ENCODE measurements around the gene POTEM. TPM values are rescaled to one million over a fixed set of nuclear protein-coding genes. Genes with fewer than 3 reads are reported as not detected.
"Not testable (repeated sequence)": the region's sequence is repeated elsewhere in the genome, so short reads cannot be mapped to it uniquely, and the experiment has no call there.

The POTEM gene
- total and polyA plus RNA-seq, 2 of the 13 experiments (the other 11 are each of a cell fraction or from before 2014, with no cell fraction given): not detected

- POLR2A ChIA-PET; H3K4me2 ChIP-seq (ENCODE audit: low read depth, low read length); H3K27me3 ChIP-seq (ENCODE audit: control insufficient read depth in 1 of 2, insufficient read depth in 2 of 2, low read length in 2 of 2); DNase-seq (ENCODE audit: low spot score); H3K36me3 ChIP-seq (replicated peaks in 1 of 2; ENCODE audit: control insufficient read depth in 1 of 2, insufficient read depth in 2 of 2, low read length in 2 of 2); H3K4me1 ChIP-seq (ENCODE audit: insufficient read depth, low read length); H3K79me2 ChIP-seq (ENCODE audit: insufficient read depth, low read length); in situ Hi-C loops (cut with HindIII; ENCODE audit: extremely low pct_ligation_motif_present, low pct_unique_long_range_greater_than_20kb); CTCF ChIA-PET (ENCODE audit: low intra/inter-chr PET ratio, low total read pairs); intact Hi-C loops (cut with micrococcal nuclease; ENCODE audit: unreplicated experiment); H3K9ac ChIP-seq (ENCODE audit: insufficient read depth, low read depth, low read length); BruUV-seq (replicated peaks); H2AFZ ChIP-seq (ENCODE audit: low read length); H3K9me3 ChIP-seq (ENCODE audit: low read length); H3K4me3 ChIP-seq (replicated peaks in 1 of 3; ENCODE audit: insufficient read depth in 1 of 3, low read depth in 2 of 3, low read length in 3 of 3); H4K20me1 ChIP-seq (ENCODE audit: insufficient read depth, low read length); FAIRE-seq; H3K27ac ChIP-seq (ENCODE audit: extremely low read length, insufficient read depth, low read length): not testable (repeated sequence)
- ATAC-seq: peak; percentile 31
- 0% methylated on average over 1 of the region's 5 CpGs for WGBS (ENCODE audit: low lambda C conversion rate)
Observed at GRCh38 chr14:18921055-18921701, 46.1 kb upstream of the POTEM start.

- H3K79me2 ChIP-seq (ENCODE audit: insufficient read depth, low read length); BruUV-seq (replicated peaks); H3K9ac ChIP-seq (ENCODE audit: insufficient read depth, low read depth, low read length); H4K20me1 ChIP-seq (ENCODE audit: insufficient read depth, low read length); FAIRE-seq; in situ Hi-C loops (cut with HindIII; ENCODE audit: extremely low pct_ligation_motif_present, low pct_unique_long_range_greater_than_20kb); H3K9me3 ChIP-seq (ENCODE audit: low read length); H2AFZ ChIP-seq (ENCODE audit: low read length); intact Hi-C loops (cut with micrococcal nuclease; ENCODE audit: unreplicated experiment); H3K27ac ChIP-seq (ENCODE audit: extremely low read length, insufficient read depth, low read length); H3K27me3 ChIP-seq (ENCODE audit: control insufficient read depth in 1 of 2, insufficient read depth in 2 of 2, low read length in 2 of 2); ATAC-seq; H3K4me3 ChIP-seq (replicated peaks in 1 of 3; ENCODE audit: insufficient read depth in 1 of 3, low read depth in 2 of 3, low read length in 3 of 3); H3K4me2 ChIP-seq (ENCODE audit: low read depth, low read length); DNase-seq (ENCODE audit: low spot score); H3K36me3 ChIP-seq (replicated peaks in 1 of 2; ENCODE audit: control insufficient read depth in 1 of 2, insufficient read depth in 2 of 2, low read length in 2 of 2); POLR2A ChIA-PET; CTCF ChIA-PET (ENCODE audit: low intra/inter-chr PET ratio, low total read pairs); H3K4me1 ChIP-seq (ENCODE audit: insufficient read depth, low read length): not testable (repeated sequence)
- 80% methylated on average over 1 of the region's 9 CpGs for WGBS (ENCODE audit: low lambda C conversion rate)
Observed at GRCh38 chr14:18936848-18937247, 30.4 kb upstream of the POTEM start.

GRCh38 chr14:18938733-18939132 lies 28.5 kb upstream of the POTEM start:
- WGBS (ENCODE audit: low lambda C conversion rate): no CpG with 5 or more reads among the region's 2 CpGs
- BruUV-seq (replicated peaks); POLR2A ChIA-PET; in situ Hi-C loops (cut with HindIII; ENCODE audit: extremely low pct_ligation_motif_present, low pct_unique_long_range_greater_than_20kb); H3K4me2 ChIP-seq (ENCODE audit: low read depth, low read length); FAIRE-seq; DNase-seq (ENCODE audit: low spot score); H3K9ac ChIP-seq (ENCODE audit: insufficient read depth, low read depth, low read length); H3K27me3 ChIP-seq (ENCODE audit: control insufficient read depth in 1 of 2, insufficient read depth in 2 of 2, low read length in 2 of 2); H2AFZ ChIP-seq (ENCODE audit: low read length); H3K9me3 ChIP-seq (ENCODE audit: low read length); H4K20me1 ChIP-seq (ENCODE audit: insufficient read depth, low read length); H3K4me3 ChIP-seq (replicated peaks in 1 of 3; ENCODE audit: insufficient read depth in 1 of 3, low read depth in 2 of 3, low read length in 3 of 3); intact Hi-C loops (cut with micrococcal nuclease; ENCODE audit: unreplicated experiment); ATAC-seq; H3K27ac ChIP-seq (ENCODE audit: extremely low read length, insufficient read depth, low read length); CTCF ChIA-PET (ENCODE audit: low intra/inter-chr PET ratio, low total read pairs); H3K4me1 ChIP-seq (ENCODE audit: insufficient read depth, low read length); H3K36me3 ChIP-seq (replicated peaks in 1 of 2; ENCODE audit: control insufficient read depth in 1 of 2, insufficient read depth in 2 of 2, low read length in 2 of 2); H3K79me2 ChIP-seq (ENCODE audit: insufficient read depth, low read length): not testable (repeated sequence)

- H3K79me2 ChIP-seq (ENCODE audit: insufficient read depth, low read length); H2AFZ ChIP-seq (ENCODE audit: low read length); FAIRE-seq; H3K36me3 ChIP-seq (replicated peaks in 1 of 2; ENCODE audit: control insufficient read depth in 1 of 2, insufficient read depth in 2 of 2, low read length in 2 of 2); POLR2A ChIA-PET; in situ Hi-C loops (cut with HindIII; ENCODE audit: extremely low pct_ligation_motif_present, low pct_unique_long_range_greater_than_20kb); H3K4me2 ChIP-seq (ENCODE audit: low read depth, low read length); BruUV-seq (replicated peaks); H3K9ac ChIP-seq (ENCODE audit: insufficient read depth, low read depth, low read length); H3K27me3 ChIP-seq (ENCODE audit: control insufficient read depth in 1 of 2, insufficient read depth in 2 of 2, low read length in 2 of 2); DNase-seq (ENCODE audit: low spot score); H3K27ac ChIP-seq (ENCODE audit: extremely low read length, insufficient read depth, low read length); H3K4me1 ChIP-seq (ENCODE audit: insufficient read depth, low read length); H3K4me3 ChIP-seq (replicated peaks in 1 of 3; ENCODE audit: insufficient read depth in 1 of 3, low read depth in 2 of 3, low read length in 3 of 3); H3K9me3 ChIP-seq (ENCODE audit: low read length); CTCF ChIA-PET (ENCODE audit: low intra/inter-chr PET ratio, low total read pairs); intact Hi-C loops (cut with micrococcal nuclease; ENCODE audit: unreplicated experiment); H4K20me1 ChIP-seq (ENCODE audit: insufficient read depth, low read length); ATAC-seq: not testable (repeated sequence)
- WGBS (ENCODE audit: low lambda C conversion rate): 50% methylated on average over 4 of the region's 6 CpGs
Observed at GRCh38 chr14:18949939-18950338, 17.3 kb upstream of the POTEM start.
